CD14-positive monocyte (primary cell): ENCODE results near the gene TEX19. TPM values are rescaled to one million over a fixed set of nuclear protein-coding genes. Genes with fewer than 3 reads are reported as not detected.
A peak's percentile ranks its signal among the peaks of the same experiment; 100 is the strongest.

ENCODE experiments used
- DNase-seq, 3 donors: peaks; one replicate each; pipeline ENCODE4 v3.0.0-alpha.2; 2011 to 2022
- H2AFZ ChIP-seq: 2 replicates; pipeline ENCODE4 v1.6.0; 2012; ENCODE audit warnings: mild to moderate bottlenecking, low read depth, low read length, inconsistent platforms; ENCODE audit not compliant: insufficient read depth, poor library complexity, severe bottlenecking
- H3K27ac ChIP-seq, 2 donors: 1 replicate in 1 of 2; 2 replicates in 1 of 2; pipeline ENCODE4 v1.5.1; 2012 to 2013; ENCODE audit warnings: low read length in 2 of 2, control low read depth in 1 of 2, inconsistent platforms in 1 of 2, low read depth in 1 of 2, mild to moderate bottlenecking in 1 of 2
- H3K27me3 ChIP-seq, 2 donors: one replicate each; pipeline versions ENCODE4 v1.6.0 to v1.6.1; 2011 to 2013; ENCODE audit warnings: low read length in 2 of 2; ENCODE audit not compliant: control insufficient read depth in 2 of 2, insufficient read depth in 2 of 2
- H3K36me3 ChIP-seq, 2 donors: replicated peaks in 1 of 2; 1 replicate in 1 of 2; 2 replicates in 1 of 2; pipeline versions ENCODE4 v1.5.1 to v1.6.1; 2012 to 2013; ENCODE audit warnings: low read length in 2 of 2, control low read depth in 1 of 2, inconsistent platforms in 1 of 2, mild to moderate bottlenecking in 1 of 2; ENCODE audit not compliant: insufficient read depth in 2 of 2, control insufficient read depth in 1 of 2
- H3K4me1 ChIP-seq, 2 donors: 1 replicate in 1 of 2; 2 replicates in 1 of 2; pipeline versions ENCODE4 v1.5.1 to v1.6.1; 2012 to 2013; ENCODE audit warnings: low read length in 2 of 2, control low read depth in 1 of 2, inconsistent platforms in 1 of 2, mild to moderate bottlenecking in 1 of 2, moderate library complexity in 1 of 2; ENCODE audit not compliant: insufficient read depth in 2 of 2, control insufficient read depth in 1 of 2
- H3K4me2 ChIP-seq: replicated peaks from 2 replicates; pipeline ENCODE3; 2012; ENCODE audit warnings: low read length, moderate library complexity, mild to moderate bottlenecking; ENCODE audit not compliant: poor library complexity, severe bottlenecking; ENCODE audit errors: extremely low read depth
- H3K4me3 ChIP-seq, 3 experiments: fragments of 200-600 bp in 1 of 3; sonication (generic) in 1 of 3; replicated peaks in 1 of 3; 1 replicate in 2 of 3; 2 replicates in 1 of 3; pipeline ENCODE4 v1.5.1; 2011 to 2013; ENCODE audit warnings: low read length in 3 of 3, mild to moderate bottlenecking in 3 of 3, control low read depth in 2 of 3, low read depth in 2 of 3, inconsistent platforms in 1 of 3, moderate library complexity in 1 of 3
- H3K79me2 ChIP-seq: 2 replicates; pipeline ENCODE4 v1.6.0; 2012; ENCODE audit warnings: mild to moderate bottlenecking, control low read depth, inconsistent platforms, low read length, moderate library complexity; ENCODE audit not compliant: insufficient read depth
- H3K9ac ChIP-seq: 2 replicates; pipeline ENCODE4 v1.6.0; 2017; ENCODE audit warnings: low read length, mild to moderate bottlenecking; ENCODE audit not compliant: insufficient read depth, poor library complexity, severe bottlenecking
- H3K9me3 ChIP-seq, 2 donors: replicated peaks in 1 of 2; 1 replicate in 1 of 2; 2 replicates in 1 of 2; pipeline versions ENCODE4 v1.5.1 to v1.6.1; 2012 to 2013; ENCODE audit warnings: low read length in 2 of 2, control low read depth in 1 of 2; ENCODE audit not compliant: control insufficient read depth in 1 of 2, insufficient read depth in 1 of 2
- H4K20me1 ChIP-seq: 2 replicates; pipeline ENCODE4 v1.6.0; 2012; ENCODE audit warnings: mild to moderate bottlenecking, low read length, control low read depth, moderate library complexity; ENCODE audit not compliant: insufficient read depth
- H3K27ac Mint-ChIP-seq, 7 donors: one replicate each; pipeline ENCODE4 v1.8.0; 2020; ENCODE audit warnings: mild to moderate bottlenecking in 7 of 7, mixed read lengths in 7 of 7, moderate library complexity in 6 of 7, inconsistent platforms in 2 of 7
- H3K27me3 Mint-ChIP-seq, 3 donors: one replicate each; pipeline ENCODE4 v1.8.0; 2021 to 2022; ENCODE audit warnings: low read depth in 3 of 3, mild to moderate bottlenecking in 3 of 3, mixed read lengths in 3 of 3, moderate library complexity in 3 of 3, inconsistent platforms in 1 of 3
- H3K36me3 Mint-ChIP-seq, 2 donors: one replicate each; pipeline ENCODE4 v1.8.0; 2020; ENCODE audit warnings: mixed read lengths in 2 of 2, inconsistent platforms in 1 of 2, mild to moderate bottlenecking in 1 of 2
- H3K4me1 Mint-ChIP-seq: one replicate; pipeline ENCODE4 v1.8.0; 2020; ENCODE audit warnings: mild to moderate bottlenecking, mixed read lengths
- H3K4me3 Mint-ChIP-seq, 2 donors: one replicate each; pipeline ENCODE4 v1.8.0; 2020; ENCODE audit warnings: mild to moderate bottlenecking in 2 of 2, mixed read lengths in 2 of 2, moderate library complexity in 1 of 2
- H3K9me3 Mint-ChIP-seq, 7 donors: one replicate each; pipeline ENCODE4 v1.8.0; 2020 to 2022; ENCODE audit warnings: mixed read lengths in 7 of 7, mild to moderate bottlenecking in 6 of 7, moderate library complexity in 6 of 7, inconsistent platforms in 2 of 7
- CTCF ChIP-seq: fragments of 200-600 bp; IDR thresholded peaks from one replicate; pipeline ENCODE4 v1.8.0; 2022; ENCODE audit warnings: antibody characterized with exemption, mild to moderate bottlenecking
- WGBS: methylation state at CpG from one replicate; pipeline ENCODE4 v1.1.5; 2013; ENCODE audit warnings: missing lambda C conversion rate; ENCODE audit not compliant: insufficient coverage; 5-methylcytosine and 5-hydroxymethylcytosine counted together
- intact Hi-C, 2 donors: fragments of 100-400 bp; cut with micrococcal nuclease; formaldehyde crosslinking; loops; one replicate each; pipeline versions ENCODE4 v1.15.0 to v1.15.1; 2023
- polyA plus RNA-seq, 3 donors: library from polyadenylated mRNA; depleted of rRNA in 1 of 3; unstranded in 2 of 3; stranded (reverse) in 1 of 3; fragments of 300-500 nt in 2 of 3; fragments of >200 nt in 1 of 3; fragmentation: Illumina TruSeq in 2 of 3; gene quantifications; 1 replicate in 2 of 3; 2 replicates in 1 of 3; pipeline ENCODE4 v1.2.3, GENCODE V29; 2012 to 2021

Gene TEX19
- polyA plus RNA-seq, 3 donors: not detected

GRCh38 chr17:82351254-82351712 lies 7.8 kb upstream of the TEX19 start:
- Mint-ChIP-seq H3K27ac (peak overlapping the region in 2 of 7 donors; percentile 13 to 48), H3K9me3 (no peaks in the 10 kb centered on the region), H3K36me3 (no peaks in the 10 kb centered on the region), H3K4me1 (peaks cover 9% of the 10 kb centered on the region), H3K27me3 (peaks cover 8 to 18% (median 12%) of the 10 kb centered on the region in 3 donors), H3K4me3 (no peak overlapping the region)
- Histone ChIP-seq H3K9me3 (no peaks in the 10 kb centered on the region), H3K79me2 (no peaks in the 10 kb centered on the region), H4K20me1 (no peaks in the 10 kb centered on the region), H3K27me3 (peaks cover 0 to 5% of the 10 kb centered on the region in 2 donors), H3K27ac (no peak overlapping the region), H2AFZ (no peak overlapping the region), H3K36me3 (no peaks in the 10 kb centered on the region), H3K4me3 (no peak overlapping the region), H3K9ac (no peak overlapping the region), H3K4me2 (no peak overlapping the region), H3K4me1 (peaks cover 6 to 9% of the 10 kb centered on the region in 2 donors)
- DNase-seq: no peak
- intact Hi-C loops: loop anchor here (2.0 to 10.0 kb wide), 4 partner anchors 61 to 424 kb away; no protein-coding TSS in a partner anchor
- WGBS: 45% methylated on average over 15 of the region's 21 CpGs
- TF ChIP-seq CTCF: no peak

GRCh38 chr17:82351713-82352488 lies 7.1 kb upstream of the TEX19 start:
- Mint-ChIP-seq H3K9me3 (no peaks in the 10 kb centered on the region), H3K27me3 (peaks cover 4 to 13% (median 6%) of the 10 kb centered on the region in 3 donors), H3K27ac (peak overlapping the region in 1 of 7 donors; percentile 48), H3K4me3 (no peak overlapping the region), H3K4me1 (peaks cover 3% of the 10 kb centered on the region), H3K36me3 (no peaks in the 10 kb centered on the region)
- peak; percentile 94 for TF ChIP-seq CTCF
- Histone ChIP-seq H3K9ac (no peak overlapping the region), H3K4me1 (peaks cover 1 to 3% of the 10 kb centered on the region in 2 donors), H3K27me3 (peaks cover 0 to 2% of the 10 kb centered on the region in 2 donors), H3K4me2 (no peak overlapping the region), H4K20me1 (no peaks in the 10 kb centered on the region), H3K9me3 (no peaks in the 10 kb centered on the region), H3K4me3 (no peak overlapping the region), H3K27ac (no peak overlapping the region), H3K36me3 (no peaks in the 10 kb centered on the region), H2AFZ (no peak overlapping the region), H3K79me2 (no peaks in the 10 kb centered on the region)
- WGBS: 29% methylated on average over 15 of the region's 26 CpGs
- intact Hi-C loops: loop anchor here (2.0 to 10.0 kb wide), 4 partner anchors 60 to 423 kb away; no protein-coding TSS in a partner anchor
- peak; percentile 77 to 82 (median 80) for DNase-seq
